AG10803 (cell line): ENCODE results near the gene RAE1.

ENCODE experiments used
- DNase-seq: peaks from one replicate; pipeline ENCODE4 v3.0.0; 2010; ENCODE audit warnings: low read depth
- H3K4me3 ChIP-seq: 2 replicates; pipeline ENCODE4 v1.5.1; 2011; ENCODE audit warnings: mild to moderate bottlenecking, low read length, control low read depth
- TF ChIP-seq, protein P1 (sequence below): conservative IDR thresholded peaks from 2 replicates; pipeline ENCODE4 v1.5.1; 2011; ENCODE audit warnings: mild to moderate bottlenecking, low read length, control low read depth, inconsistent platforms

RAE1 gene, protein sequence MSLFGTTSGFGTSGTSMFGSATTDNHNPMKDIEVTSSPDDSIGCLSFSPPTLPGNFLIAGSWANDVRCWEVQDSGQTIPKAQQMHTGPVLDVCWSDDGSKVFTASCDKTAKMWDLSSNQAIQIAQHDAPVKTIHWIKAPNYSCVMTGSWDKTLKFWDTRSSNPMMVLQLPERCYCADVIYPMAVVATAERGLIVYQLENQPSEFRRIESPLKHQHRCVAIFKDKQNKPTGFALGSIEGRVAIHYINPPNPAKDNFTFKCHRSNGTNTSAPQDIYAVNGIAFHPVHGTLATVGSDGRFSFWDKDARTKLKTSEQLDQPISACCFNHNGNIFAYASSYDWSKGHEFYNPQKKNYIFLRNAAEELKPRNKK

DNA sequence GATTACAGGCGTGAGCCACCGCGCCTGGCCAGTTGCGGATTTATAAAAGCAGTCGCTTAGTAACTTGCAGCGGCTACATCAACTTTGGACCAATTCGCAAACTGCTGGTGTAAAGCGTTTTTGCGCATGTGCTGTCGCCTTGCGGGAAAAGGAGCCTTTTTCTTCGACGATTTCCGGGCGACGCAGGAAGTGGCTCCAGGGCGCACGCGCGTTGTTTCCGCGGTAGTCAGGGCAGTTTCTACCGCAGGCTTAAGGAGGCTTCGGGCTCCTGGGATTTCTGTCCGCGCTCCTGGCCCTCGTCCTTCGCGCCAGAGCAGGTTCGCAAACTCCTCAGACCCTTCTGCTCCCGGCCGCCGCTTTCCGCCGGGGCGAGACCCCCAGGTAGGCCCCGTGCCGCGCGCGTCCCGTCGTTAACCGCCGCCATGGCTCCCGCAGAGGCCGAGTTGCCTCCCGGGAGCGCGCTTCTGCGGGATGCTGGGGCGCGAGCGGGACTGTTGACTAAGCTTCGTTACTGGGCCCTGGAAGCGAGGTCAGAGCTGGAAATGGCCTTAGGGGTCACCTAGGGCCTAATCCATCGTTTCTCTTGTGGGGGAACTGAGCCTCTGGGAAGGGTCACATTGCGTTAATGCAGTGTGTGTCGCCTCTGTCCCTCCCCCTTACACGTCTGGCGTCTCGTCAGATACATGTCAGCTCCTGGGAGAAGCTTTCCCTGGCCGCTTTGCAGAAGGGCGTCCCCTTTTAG lies at the start of gene RAE1:
TSS of gene RAE1 (plus strand) at position 214 of the 742 bp plus-strand sequence. CDS start 2,784 bp downstream, outside the sequence.
- TF ChIP-seq, protein P1, sequence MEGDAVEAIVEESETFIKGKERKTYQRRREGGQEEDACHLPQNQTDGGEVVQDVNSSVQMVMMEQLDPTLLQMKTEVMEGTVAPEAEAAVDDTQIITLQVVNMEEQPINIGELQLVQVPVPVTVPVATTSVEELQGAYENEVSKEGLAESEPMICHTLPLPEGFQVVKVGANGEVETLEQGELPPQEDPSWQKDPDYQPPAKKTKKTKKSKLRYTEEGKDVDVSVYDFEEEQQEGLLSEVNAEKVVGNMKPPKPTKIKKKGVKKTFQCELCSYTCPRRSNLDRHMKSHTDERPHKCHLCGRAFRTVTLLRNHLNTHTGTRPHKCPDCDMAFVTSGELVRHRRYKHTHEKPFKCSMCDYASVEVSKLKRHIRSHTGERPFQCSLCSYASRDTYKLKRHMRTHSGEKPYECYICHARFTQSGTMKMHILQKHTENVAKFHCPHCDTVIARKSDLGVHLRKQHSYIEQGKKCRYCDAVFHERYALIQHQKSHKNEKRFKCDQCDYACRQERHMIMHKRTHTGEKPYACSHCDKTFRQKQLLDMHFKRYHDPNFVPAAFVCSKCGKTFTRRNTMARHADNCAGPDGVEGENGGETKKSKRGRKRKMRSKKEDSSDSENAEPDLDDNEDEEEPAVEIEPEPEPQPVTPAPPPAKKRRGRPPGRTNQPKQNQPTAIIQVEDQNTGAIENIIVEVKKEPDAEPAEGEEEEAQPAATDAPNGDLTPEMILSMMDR: no peak
- peak within 1 kb of the TSS; percentile 100 for H3K4me3 ChIP-seq
- peak; percentile 92 for DNase-seq

DNA sequence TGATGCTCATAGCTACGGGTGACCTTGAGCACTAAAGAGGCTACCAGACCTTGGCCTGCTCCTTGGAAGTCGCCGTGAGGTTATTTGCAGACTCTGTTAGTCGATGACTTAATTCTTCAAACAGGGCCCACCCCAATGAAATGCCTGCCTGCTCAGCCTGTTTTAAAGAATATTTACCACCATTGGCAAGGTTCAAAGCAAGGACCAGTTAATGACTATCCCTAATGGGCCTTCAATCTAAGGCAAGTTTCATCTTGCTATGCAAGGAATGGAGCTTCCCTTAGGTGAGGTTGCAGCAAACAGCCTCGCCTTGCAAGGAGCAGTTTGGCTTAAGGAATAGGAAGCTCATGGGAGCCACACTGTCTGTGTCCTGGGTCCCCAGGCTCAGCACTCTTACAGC lies 44.3 kb upstream of the RAE1 start:
- H3K4me3 ChIP-seq: no peak overlapping the region
- DNase-seq: no peak
- TF ChIP-seq, protein P1: no peak

DNA sequence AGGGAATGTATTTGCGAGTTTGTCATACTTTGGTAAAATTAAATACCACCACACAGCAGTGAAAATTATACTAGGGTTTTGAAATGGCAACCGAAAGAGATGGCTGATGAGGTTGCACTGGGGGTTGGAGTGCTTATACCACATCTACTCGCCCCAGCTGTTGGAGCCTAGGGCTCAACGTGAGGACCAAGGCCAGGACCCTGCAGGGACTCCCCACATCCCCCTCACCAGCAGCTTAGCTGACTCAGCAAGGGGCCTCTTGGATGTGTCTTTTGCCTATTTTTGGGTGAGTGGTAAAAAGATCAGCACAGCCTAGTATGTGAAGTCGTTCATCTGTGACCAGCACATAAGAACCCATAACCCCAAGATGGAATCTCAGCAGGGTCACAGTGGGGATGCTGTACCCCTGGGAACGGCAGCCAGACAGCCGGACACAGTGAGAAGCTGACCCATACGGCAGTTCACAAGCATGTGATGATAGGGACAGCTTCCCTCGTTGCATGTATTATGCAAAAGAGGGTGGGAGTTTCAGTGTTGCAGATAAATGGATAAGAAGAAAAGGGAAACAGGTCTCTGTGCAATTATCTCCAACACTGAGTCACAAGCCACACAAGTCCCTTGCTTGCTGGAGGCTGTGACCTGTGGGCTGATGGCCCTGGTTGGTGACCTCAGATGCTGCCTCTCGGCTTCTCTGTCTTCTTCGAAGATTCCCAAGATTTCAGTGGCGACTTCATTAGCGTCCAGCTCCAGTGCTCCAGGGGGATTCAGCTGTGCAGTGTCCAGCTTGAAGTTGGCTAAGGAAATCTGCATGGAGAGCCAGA lies 42.4 kb upstream of the RAE1 start:
- no peak for DNase-seq
- TF ChIP-seq, protein P1: no peak
- no peak overlapping the region for H3K4me3 ChIP-seq

DNA sequence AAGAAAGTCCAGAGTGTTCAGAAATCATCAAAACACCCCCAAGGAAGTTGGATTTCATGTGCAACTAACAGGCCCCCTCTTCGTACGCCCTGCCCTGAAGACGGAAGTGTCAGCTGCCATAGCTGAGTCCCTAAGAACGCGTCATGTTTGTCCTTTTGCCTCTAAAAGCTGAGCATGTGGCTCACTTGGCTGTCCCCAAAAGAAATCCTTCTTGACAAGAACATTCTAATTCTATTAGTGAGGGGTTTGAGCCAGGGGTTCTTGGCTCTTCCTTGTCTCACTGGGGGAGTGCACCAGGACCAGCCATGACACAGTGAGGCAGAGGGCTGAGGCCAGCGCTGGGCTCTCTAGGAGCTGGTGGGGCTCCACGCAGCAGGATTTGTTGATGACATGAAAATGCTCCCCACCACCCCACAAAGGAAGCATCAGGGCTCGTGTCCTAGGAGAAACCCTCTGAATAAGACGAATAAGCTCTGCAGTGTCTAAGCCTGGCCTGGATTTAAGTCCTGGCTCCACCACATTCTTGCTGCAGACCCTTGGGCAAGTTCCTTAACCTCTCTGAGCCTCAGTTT lies 41.4 kb upstream of the RAE1 start:
- DNase-seq: no peak
- H3K4me3 ChIP-seq: no peak overlapping the region
- TF ChIP-seq, protein P1: no peak

DNA sequence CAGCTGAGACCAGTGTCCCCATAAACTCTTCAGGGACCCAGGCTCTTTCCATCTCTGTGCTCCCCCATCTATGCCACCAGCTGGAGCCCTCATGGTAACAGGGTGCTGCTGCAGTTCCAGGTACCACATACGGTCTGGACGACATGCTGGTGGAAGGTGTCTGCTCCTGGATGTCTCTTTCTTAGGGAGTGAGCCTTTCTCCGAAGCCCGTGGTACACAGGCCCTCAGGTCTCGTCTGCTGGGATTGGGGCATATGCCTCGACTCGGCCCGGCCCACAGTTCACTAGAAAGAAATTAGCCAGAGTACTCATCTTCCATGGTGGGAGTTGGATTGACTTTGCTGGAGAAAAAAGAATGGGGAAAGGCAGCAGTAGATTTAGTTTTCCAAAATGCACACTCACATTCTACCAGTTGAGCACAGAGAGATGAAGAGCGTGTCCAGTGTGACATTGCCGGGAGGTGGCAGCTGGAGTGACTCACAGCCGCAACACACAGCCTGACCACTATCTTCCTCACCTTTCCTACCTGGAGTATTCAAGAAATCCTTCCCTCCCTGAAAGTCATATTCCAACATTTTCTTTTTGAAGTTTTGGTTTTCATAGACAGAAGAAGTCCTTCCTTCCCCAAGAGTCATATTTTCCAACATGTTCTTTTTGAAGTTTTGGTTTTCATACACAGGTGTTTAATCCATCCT lies 40.1 kb upstream of the RAE1 start:
- DNase-seq: no peak
- no peak overlapping the region for H3K4me3 ChIP-seq
- TF ChIP-seq, protein P1: no peak

DNA sequence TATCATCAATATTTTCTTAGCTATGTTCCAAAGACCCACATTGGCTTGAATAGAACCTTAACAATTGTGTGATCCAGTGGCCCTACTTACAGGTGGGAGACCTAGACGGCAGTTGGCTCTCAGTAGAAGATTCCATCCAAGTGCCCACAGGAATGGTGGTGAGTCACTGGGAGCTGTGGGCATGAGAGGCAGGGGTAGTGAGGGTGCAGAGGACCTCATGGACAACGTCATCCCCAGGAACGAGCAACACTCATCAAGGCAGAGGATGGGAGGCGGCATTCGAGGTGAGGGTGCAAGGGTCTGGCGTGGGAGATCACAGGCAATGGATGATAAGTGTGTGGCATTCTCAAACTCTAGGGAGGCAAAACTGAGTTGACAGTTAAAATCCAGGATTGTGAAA lies 38.9 kb upstream of the RAE1 start:
- H3K4me3 ChIP-seq: no peak overlapping the region
- TF ChIP-seq, protein P1: no peak
- no peak for DNase-seq
